Measurements from ENCODE around the gene ACADSB.

The ACADSB gene

DNA sequence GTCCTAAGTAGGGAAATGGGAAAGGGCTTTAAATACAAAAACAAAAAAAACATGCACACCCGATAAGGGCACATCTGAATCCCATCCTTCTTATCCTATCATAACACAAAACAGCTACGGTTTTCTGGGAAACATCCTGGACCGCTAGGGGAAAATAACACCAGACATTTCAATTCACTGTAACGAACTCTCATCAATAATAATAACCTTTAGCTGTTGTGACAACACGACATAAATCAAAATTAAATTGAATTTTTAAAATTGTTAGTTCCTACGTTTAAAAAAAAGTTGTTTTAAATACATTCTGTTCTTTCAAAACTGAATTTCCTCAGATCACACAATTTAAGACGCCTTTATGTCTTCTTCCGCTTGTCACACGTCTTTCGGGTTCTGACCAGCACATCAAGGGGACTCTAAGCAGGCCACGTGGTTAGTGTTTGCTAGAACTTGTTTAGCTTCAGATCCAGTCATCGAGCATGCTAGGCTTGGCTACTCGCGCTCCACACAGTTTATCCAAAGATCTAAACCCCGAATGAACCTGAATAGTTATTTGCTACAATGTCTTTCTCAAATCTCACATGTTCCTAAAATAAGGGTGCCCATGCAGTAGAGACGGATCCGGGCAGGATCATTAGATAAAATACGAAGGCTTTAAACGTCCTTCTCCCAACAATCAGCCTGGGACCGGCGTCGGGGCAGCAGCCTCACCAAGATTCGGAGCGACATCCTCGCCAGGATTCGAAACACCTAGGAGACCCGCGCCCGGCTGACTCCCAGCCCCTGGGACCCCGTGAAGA, 1.1 kb upstream of the ACADSB start:
- DNase-seq, result peak; percentile 34 to 44

- DNase-seq, result peak; percentile 6 to 8
Measured at GRCh38 chr10:123009105-123009820, 457 bp downstream of the ACADSB start.

GRCh38 chr10:123011987-123012386, 3.2 kb downstream of the ACADSB start:
- no peak for DNase-seq

DNA sequence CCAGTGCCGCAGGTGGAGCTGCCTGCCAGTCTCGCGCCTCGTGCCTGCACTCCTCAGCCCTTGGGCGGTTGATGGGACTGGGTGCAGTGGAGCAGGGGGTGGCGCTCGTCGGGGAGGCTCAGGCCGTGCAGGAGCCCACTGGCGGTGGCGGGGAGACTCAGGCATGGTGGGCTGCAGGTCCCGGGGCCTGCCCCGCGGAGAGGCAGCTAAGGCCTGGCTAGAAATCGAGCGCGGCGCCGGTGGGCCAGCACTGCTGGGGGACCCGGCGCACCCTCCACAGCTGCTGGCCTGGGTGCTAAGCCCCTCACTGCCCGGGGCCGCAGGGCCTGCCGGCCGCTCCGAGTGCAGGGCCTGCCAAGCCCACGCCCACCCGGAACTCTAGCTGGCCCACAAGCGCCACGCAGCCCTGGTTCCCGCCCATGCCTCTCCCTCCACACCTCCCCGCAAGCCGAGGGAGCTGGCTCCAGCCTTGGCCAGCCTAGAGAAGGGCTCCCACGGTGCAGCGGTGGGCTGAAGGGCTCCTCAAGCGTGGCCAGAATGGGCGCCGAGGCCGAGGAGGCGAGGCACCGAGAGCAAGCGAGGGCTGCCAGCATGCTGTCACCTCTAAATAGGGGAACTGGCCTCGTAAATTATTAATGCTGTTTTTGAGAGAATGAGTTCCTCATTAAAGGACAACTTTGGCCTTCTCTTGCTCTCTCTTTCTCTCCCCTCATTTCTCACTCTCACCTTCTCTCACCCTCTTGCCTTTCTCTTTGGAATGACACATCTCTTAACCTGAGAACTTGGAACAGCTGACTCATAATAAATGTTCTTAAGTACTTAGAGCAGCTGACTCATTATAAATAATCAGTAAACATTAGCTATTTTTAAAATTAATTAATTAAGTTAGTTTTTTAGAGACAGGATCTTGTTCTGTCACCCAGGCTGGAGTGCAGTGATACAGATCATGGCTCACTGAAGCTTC, 4.9 kb downstream of the ACADSB start:
- DNase-seq, result no peak

GRCh38 chr10:123014772-123015171, 6.0 kb downstream of the ACADSB start:
- DNase-seq, result no peak

DNA sequence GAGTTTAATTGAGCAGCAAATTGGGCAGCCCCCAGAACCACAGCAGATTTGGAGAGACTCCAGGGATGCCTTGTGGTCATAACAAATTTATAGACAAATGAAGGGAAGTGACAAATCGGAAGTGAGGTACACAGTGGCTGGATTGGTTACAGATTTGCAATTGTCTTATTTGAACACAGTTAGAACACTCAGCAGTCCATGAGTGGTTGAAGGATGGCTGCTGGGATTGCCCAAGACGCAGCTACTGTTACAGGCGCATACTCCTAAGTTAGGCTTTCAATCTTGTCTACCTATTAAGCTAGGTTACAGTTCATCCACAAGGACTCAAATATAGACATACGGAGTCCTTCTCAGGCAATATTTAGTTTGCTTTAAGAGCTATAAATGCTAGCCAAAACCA, 7.4 kb downstream of the ACADSB start:
- DNase-seq, result no peak

DNA sequence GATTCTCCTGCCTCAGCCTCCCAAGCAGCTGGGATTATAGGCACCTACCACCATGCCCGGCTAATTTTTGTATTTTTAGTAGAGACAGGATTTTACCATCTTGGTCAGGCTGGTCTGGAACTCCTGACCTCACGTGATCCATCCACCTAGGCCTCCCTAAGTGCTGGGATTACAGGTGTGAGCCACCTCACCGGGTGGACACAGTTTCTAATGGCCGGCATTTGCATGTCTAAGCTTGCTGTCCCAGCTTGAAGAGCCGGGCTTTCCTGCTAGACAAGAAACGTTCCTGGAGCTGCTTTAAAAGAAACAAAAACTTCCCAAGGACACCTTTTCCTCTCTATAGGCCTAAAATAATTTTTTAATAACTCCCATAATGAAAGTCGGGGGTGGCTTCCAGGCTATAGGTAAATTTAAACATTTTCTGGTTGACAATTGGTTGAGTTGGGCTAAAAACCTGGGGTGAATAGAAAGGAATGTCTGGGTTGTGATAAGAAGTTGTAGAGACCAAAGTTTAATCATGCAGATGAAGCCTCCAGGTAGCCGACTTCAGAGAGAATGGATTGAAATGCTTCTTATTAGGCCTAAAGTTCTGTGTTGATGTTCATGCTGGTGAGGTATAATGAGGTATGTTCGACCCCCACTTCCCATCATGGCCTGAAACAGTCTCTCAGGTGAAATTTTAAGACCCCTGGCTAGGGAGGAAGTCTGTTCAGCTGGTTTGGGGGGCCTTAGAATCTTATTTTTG, 8.8 kb downstream of the ACADSB start:
- DNase-seq, result no peak

DNA sequence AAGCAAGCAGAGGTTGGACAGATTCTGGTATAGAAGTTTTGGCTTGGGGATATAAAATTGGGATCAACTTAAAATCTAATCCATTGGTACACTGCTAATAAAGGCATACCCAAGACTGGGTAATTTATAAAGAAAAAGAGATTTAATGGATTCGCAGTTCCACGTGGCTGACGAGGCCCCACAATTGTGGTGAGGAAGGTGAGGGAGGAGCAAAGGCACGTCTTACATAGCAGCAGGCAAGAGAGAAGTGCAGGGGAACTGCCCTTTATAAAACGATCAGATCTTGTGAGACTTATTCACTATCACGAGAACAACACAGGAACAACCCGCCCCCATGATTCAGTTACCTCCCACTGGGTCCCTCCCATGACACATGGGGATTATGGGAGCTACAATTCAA, 9.7 kb downstream of the ACADSB start:
- no peak for DNase-seq

- DNase-seq, result no peak
Measured at GRCh38 chr10:123019264-123019663, 10.5 kb downstream of the ACADSB start.

DNA sequence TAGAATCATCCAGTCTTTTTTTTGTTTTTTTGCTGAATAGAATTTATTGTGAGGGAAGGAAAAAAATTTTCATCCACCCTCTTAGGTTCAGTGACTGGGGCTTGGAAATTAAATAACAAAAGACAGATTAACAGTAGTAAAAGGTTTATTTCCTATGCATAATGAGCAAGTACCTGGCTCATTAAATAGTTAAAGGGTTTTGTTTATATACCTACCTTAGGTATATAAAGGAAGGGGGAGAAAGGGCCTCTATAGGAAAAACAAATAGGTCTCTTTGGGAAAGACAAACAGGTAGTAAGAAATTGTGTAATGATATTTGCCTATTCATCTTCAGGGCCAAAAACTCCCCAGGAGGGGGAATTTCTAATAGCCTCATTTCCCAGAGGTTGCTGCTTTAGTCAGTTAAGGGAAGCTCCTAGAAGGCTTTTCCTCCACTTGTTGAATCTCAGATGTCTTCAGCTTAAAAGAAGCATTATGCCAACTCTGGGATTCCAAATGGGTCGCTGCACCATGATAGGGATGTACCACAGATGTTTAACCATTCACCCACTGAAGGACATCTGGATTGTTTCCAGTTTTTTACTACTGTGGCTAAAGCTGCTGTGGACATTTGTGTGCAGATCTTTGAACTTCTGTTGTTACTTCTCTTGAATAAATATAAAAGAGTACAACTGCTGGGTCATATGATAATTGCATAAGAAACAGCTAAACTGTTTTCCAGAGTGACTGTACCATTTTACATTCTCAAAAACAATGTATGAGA, 11.3 kb downstream of the ACADSB start:
- DNase-seq, result no peak

GRCh38 chr10:123021517-123021916, 12.7 kb downstream of the ACADSB start:
- DNase-seq, result no peak

- DNase-seq, result no peak
Measured at GRCh38 chr10:123024540-123024939, 15.7 kb downstream of the ACADSB start.

GRCh38 chr10:123026302-123026701, 17.5 kb downstream of the ACADSB start:
- no peak for DNase-seq

- no peak for DNase-seq
Measured at GRCh38 chr10:123027861-123028260, 19.1 kb downstream of the ACADSB start.

DNA sequence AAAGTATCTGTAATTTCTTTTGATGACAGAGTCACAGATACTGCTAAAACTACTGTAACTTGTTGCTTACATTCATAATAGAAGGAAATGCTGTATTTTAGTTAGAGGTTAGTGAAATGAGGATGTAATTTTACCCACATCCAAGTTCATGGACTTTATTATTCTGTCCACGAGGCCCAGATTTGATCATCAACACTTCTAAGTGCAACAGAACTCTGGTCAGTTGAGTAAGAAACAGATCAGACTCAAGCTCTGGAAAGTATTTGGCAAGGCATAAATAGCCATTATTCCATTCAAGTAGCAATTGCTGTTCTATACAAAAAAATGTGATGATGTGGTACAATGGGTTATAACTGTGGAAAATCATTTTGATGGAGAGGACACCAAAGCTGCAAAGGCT, 22.3 kb downstream of the ACADSB start:
- DNase-seq, result no peak

GRCh38 chr10:123034332-123034731, 25.5 kb downstream of the ACADSB start:
- no peak for DNase-seq

- no peak for DNase-seq
Measured at GRCh38 chr10:123035467-123036086, 26.8 kb downstream of the ACADSB start.

DNA sequence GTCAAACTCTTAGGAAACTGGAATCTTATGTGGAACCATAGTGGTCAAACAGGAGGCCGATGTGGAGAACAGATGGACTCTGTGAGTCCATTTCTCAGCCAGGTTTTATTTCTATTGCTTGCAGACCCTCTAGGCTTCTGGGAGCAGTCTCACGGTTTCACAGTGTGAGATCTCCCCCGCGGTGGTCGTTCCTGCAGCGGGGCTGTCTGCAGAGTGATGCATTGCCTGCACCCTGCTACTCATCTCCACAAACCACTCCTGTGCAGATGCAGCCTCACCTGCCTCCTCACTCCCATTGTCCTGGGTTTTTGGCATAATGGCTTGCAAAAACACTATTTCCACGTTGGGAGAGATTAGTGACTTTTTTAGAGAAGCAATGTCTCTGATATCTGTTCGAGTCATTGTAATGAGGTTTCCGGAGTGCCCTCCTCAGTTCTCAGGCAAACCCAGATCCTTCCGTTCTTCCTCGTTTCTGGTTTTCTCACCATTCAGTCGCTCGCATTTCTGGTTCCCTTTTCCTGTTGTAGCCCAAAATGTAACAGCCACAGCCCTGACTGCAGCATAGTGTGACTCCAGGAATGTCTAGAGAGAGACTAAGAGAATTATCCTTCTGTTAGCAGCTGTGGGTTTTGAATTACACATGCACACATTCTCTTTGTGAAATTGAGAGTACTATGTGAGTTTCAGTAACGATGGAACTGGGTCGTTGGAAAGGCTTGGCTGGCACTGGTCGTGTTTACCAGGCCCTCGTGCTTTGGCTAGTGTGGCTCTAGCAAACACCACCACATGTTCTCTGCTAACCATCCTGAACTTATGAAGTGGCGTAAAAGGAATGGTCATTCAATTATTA, 30.2 kb downstream of the ACADSB start:
- DNase-seq, result no peak

DNA sequence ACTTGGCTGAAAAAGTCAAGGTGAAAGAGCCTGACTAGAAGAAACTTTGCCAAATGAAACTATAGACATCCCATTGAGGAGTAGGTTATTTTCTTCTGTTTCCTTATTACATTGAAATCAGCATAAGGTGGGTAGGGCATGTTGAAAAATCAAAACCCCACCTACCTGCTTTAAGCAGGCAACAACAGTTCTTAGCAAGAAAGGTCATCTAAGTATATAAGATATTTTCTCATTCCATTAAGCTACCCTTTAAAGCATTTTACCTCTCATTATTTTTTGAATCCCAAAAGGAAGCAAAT, 30.8 kb downstream of the ACADSB start:
- no peak for DNase-seq

DNA sequence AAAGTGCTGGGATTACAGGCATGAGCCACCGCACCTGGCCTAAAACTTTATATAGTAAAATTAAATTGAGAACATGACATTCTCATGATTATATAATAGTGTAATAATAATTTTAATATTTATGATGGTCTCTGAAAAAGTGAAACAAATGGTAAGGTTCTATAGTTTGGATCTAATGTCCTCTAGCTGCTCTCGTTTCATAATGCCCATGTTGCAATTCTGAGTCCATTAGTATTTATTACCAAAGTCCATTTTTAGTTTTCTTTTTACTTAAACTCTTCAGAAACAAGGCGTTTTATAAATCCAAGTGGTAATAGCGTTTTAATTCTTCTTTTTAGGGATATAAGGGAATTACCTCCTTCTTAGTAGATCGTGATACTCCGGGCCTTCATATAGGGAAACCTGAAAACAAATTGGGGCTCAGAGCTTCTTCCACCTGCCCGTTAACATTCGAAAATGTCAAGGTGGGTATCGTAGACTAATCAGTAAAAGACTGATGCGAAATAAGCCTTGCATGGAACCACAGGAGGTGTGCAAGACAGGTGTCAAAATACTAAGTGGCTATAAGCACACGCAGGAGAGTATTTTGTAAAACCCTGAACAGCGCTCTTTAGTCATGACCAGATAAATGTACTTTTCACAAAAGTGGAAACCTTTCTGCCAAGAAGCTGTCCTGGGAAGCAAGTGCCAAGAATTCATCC, 34.1 kb downstream of the ACADSB start:
- no peak for DNase-seq
